ENCODE measurements around the gene KDM8. TPM values are rescaled to one million over a fixed set of nuclear protein-coding genes. Genes with fewer than 3 reads are reported as not detected.

The KDM8 gene
- total and polyA plus RNA-seq, 2 donors (not counting 1 experiment from before 2014, with no cell fraction given) = 7.5 to 37.4 TPM

DNA sequence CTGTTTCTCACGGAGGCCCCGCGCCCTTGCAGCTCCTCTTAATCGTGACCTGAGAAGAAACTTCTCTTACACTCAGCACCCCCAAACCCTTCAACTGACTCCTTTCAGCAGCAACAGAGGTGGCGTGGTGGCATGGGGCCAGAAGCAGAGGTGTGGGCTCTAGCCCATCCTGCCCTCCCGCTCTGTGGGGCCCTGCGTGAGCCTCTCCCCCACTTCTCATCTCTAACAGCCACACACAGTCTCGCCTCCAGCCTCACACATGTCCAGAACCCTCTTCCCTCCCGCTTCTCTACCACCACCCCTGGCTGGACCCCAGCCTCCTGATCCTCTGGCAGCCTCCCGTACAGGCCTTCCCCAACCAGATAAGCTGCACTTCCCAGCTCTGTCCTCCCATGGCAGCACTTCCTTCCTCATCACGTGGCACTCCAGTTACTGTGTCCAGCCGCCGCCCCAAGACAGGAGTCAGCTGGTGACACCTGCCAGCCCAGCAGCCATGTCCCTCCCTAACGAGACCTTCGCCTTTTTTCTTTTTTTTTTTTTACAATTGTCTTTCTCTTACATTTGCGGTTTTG is 34.8 kb downstream of the KDM8 start:
- Histone ChIP-seq H3K4me3 (ENCODE audit: control extremely low read depth in 1 of 5, extremely low read depth in 1 of 5, insufficient read depth in 1 of 5, low read depth in 2 of 5, low read length in 4 of 5) (peak overlapping the region in 4 of 5 experiments; percentile 13 to 54 (median 27)), H2AFZ (ENCODE audit: insufficient read depth, low read depth, low read length, poor library complexity, severe bottlenecking) (peak overlapping the region; percentile 82), H3K9me3 (ENCODE audit: control extremely low read depth in 1 of 3, control insufficient read depth in 2 of 3, insufficient read depth in 1 of 3, low read length in 2 of 3) (no peaks in the 10 kb centered on the region), H3K27ac (ENCODE audit: low read length in 2 of 2) (peak overlapping the region; percentile 91 to 92), H3K36me3 (replicated peaks in 1 of 2; ENCODE audit: control extremely low read depth in 1 of 2, control insufficient read depth in 1 of 2, extremely low read depth in 1 of 2, insufficient read depth in 2 of 2, low read length in 1 of 2) (peaks cover 0 to 27% of the 10 kb centered on the region in 2 experiments), H3K4me2 (replicated peaks; ENCODE audit: low read depth, low read length, poor library complexity, severe bottlenecking) (peak overlapping the region; percentile 75), H4K20me1 (ENCODE audit: control insufficient read depth, insufficient read depth, low read length, poor library complexity, severe bottlenecking) (no peaks in the 10 kb centered on the region), H3K79me2 (ENCODE audit: control insufficient read depth, insufficient read depth, low read length) (peaks cover 40% of the 10 kb centered on the region), H3K27me3 (replicated peaks in 1 of 4; ENCODE audit: control extremely low read depth in 1 of 4, control insufficient read depth in 3 of 4, insufficient read depth in 4 of 4, low read length in 3 of 4) (no peaks in the 10 kb centered on the region), H3K4me1 (ENCODE audit: control insufficient read depth in 2 of 2, insufficient read depth in 2 of 2, low read length in 2 of 2) (peaks cover 63 to 74% of the 10 kb centered on the region in 2 donors), H3K9ac (ENCODE audit: low read length) (peak overlapping the region; percentile 40)
- TF ChIP-seq, protein P1, sequence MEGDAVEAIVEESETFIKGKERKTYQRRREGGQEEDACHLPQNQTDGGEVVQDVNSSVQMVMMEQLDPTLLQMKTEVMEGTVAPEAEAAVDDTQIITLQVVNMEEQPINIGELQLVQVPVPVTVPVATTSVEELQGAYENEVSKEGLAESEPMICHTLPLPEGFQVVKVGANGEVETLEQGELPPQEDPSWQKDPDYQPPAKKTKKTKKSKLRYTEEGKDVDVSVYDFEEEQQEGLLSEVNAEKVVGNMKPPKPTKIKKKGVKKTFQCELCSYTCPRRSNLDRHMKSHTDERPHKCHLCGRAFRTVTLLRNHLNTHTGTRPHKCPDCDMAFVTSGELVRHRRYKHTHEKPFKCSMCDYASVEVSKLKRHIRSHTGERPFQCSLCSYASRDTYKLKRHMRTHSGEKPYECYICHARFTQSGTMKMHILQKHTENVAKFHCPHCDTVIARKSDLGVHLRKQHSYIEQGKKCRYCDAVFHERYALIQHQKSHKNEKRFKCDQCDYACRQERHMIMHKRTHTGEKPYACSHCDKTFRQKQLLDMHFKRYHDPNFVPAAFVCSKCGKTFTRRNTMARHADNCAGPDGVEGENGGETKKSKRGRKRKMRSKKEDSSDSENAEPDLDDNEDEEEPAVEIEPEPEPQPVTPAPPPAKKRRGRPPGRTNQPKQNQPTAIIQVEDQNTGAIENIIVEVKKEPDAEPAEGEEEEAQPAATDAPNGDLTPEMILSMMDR (IDR thresholded peaks at IDR 0.05) = no peak
- TF ChIP-seq EZH2 (IDR thresholded peaks at IDR 0.05; ENCODE audit: borderline replicate concordance, insufficient read depth, low read depth, low read length, poor library complexity, severe bottlenecking) = no peak
- DNase-seq (no peak), ATAC-seq (ENCODE audit: low read depth) (peak; percentile 9)
- whole genome bisulfite sequencing (ENCODE audit: insufficient coverage) = 19% methylated on average over 11 of the region's 16 CpGs
- ChIA-PET CTCF (interaction anchor here (1.0 to 10.0 kb wide), 9 partner anchors 12 to 216 kb away, joined by 3 to 172 read pairs (median 5); no protein-coding TSS in a partner anchor), POLR2A (interaction anchor here (0.6 to 1.7 kb wide), 8 partner anchors 8 to 140 kb away, joined by 3 to 6 read pairs (median 4); no protein-coding TSS in a partner anchor)
- Mint-ChIP-seq H3K4me3 (peak overlapping the region; percentile 91), H3K4me1 (peaks cover 70% of the 10 kb centered on the region), H3K27ac (peak overlapping the region; percentile 98), H3K9me3 (ENCODE audit: insufficient read depth) (no peaks in the 10 kb centered on the region), H3K27me3 (no peaks in the 10 kb centered on the region)
- intact Hi-C loops (cut with micrococcal nuclease) = no loop called here

DNA sequence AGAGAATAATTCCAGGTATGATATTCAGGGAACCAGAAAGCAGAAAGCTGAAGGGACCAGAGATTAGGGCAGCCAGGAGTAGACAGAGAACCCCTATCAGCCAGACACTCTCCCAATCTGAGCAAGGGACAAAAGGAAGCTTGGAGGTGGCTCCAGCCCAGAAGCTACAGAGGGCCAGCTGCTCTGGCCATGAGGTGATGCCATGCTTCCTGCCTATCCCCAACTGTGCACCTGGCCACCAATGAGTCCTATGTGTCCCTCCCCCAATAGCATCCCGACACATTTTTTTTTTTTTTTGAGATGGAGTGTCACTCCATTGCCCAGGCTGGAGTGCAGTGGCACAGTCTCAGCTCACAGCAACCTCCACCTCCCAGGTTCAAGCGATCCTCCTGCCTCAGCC is 35.3 kb downstream of the KDM8 start:
- peaks cover 45% of the 10 kb centered on the region for H3K79me2 ChIP-seq (ENCODE audit: control insufficient read depth, insufficient read depth, low read length)
- intact Hi-C loops (cut with micrococcal nuclease) = no loop called here
- peak overlapping the region; percentile 91 for H3K4me3 Mint-ChIP-seq
- H3K9me3 ChIP-seq (ENCODE audit: control extremely low read depth in 1 of 3, control insufficient read depth in 2 of 3, insufficient read depth in 1 of 3, low read length in 2 of 3) = no peaks in the 10 kb centered on the region
- peaks cover 0 to 23% of the 10 kb centered on the region in 2 experiments for H3K36me3 ChIP-seq (replicated peaks in 1 of 2; ENCODE audit: control extremely low read depth in 1 of 2, control insufficient read depth in 1 of 2, extremely low read depth in 1 of 2, insufficient read depth in 2 of 2, low read length in 1 of 2)
- H3K4me1 ChIP-seq (ENCODE audit: control insufficient read depth in 2 of 2, insufficient read depth in 2 of 2, low read length in 2 of 2) = peaks cover 63 to 74% of the 10 kb centered on the region in 2 donors
- H3K9ac ChIP-seq (ENCODE audit: low read length) = peak overlapping the region; percentile 40
- peak overlapping the region; percentile 98 for H3K27ac Mint-ChIP-seq
- peak overlapping the region; percentile 75 for H3K4me2 ChIP-seq (replicated peaks; ENCODE audit: low read depth, low read length, poor library complexity, severe bottlenecking)
- ChIA-PET POLR2A (interaction anchor here (0.6 to 1.3 kb wide), 6 partner anchors 9 to 139 kb away, joined by 3 to 4 read pairs (median 3); no protein-coding TSS in a partner anchor), CTCF (interaction anchor here (1.0 to 10.0 kb wide), 6 partner anchors 12 to 130 kb away, joined by 3 to 172 read pairs (median 4); no protein-coding TSS in a partner anchor)
- WGBS (ENCODE audit: insufficient coverage) = no CpG with 5 or more reads among the region's 2 CpGs
- DNase-seq = no peak
- TF ChIP-seq, protein P1 (IDR thresholded peaks at IDR 0.05) = no peak
- TF ChIP-seq EZH2 (IDR thresholded peaks at IDR 0.05; ENCODE audit: borderline replicate concordance, insufficient read depth, low read depth, low read length, poor library complexity, severe bottlenecking) = no peak
- ATAC-seq (ENCODE audit: low read depth) = no peak
- no peaks in the 10 kb centered on the region for H3K9me3 Mint-ChIP-seq (ENCODE audit: insufficient read depth)
- no peaks in the 10 kb centered on the region for H3K27me3 Mint-ChIP-seq
- H3K27me3 ChIP-seq (replicated peaks in 1 of 4; ENCODE audit: control extremely low read depth in 1 of 4, control insufficient read depth in 3 of 4, insufficient read depth in 4 of 4, low read length in 3 of 4) = no peaks in the 10 kb centered on the region
- peaks cover 68% of the 10 kb centered on the region for H3K4me1 Mint-ChIP-seq
- H3K4me3 ChIP-seq (ENCODE audit: control extremely low read depth in 1 of 5, extremely low read depth in 1 of 5, insufficient read depth in 1 of 5, low read depth in 2 of 5, low read length in 4 of 5) = no peak overlapping the region
- peak overlapping the region; percentile 91 to 92 for H3K27ac ChIP-seq (ENCODE audit: low read length in 2 of 2)
- H4K20me1 ChIP-seq (ENCODE audit: control insufficient read depth, insufficient read depth, low read length, poor library complexity, severe bottlenecking) = no peaks in the 10 kb centered on the region
- no peak overlapping the region for H2AFZ ChIP-seq (ENCODE audit: insufficient read depth, low read depth, low read length, poor library complexity, severe bottlenecking)
